GM12878 (cell line): ENCODE measurements around the gene DIAPH3. TPM values are rescaled to one million over a fixed set of nuclear protein-coding genes. Genes with fewer than 3 reads are reported as not detected.

ENCODE experiments used
- ATAC-seq: fragments of 200-7000 bp; cut with Tn5 transposase; 3 replicates; pipeline ENCODE4 v1.9.1; 2020; ENCODE audit warnings: mild to moderate bottlenecking, moderate library complexity
- BruUV-seq: library from RNA; stranded (reverse); fragments of 400-500 nt; replicated peaks from 2 replicates; lab custom pipeline; 2021; lab: Mats Ljungman, UMichigan
- CTCF ChIA-PET: fragments of 300-600 bp; sonication (Branson Sonifier 250); formaldehyde crosslinking; extraction: SDS; loops from one replicate; lab custom pipeline; 2021; ENCODE audit warnings: inconsistent platforms; lab: Yijun Ruan, JAX
- POLR2A ChIA-PET: fragments of 350-600 bp; formaldehyde crosslinking; extraction: SDS; loops from one replicate; lab custom pipeline; 2021; ENCODE audit warnings: inconsistent platforms; lab: Charles Lee
- RAD21 ChIA-PET: fragments of 300-600 bp; sonication (Branson Sonifier 250); formaldehyde crosslinking; loops from one replicate; lab custom pipeline; 2023; ENCODE audit warnings: antibody characterized with exemption; ENCODE audit not compliant: unreplicated experiment; lab: Charles Lee
- SMC1A ChIA-PET: fragments of 300-600 bp; sonication (Branson Sonifier 250); formaldehyde crosslinking; loops from one replicate; lab custom pipeline; 2023; ENCODE audit not compliant: unreplicated experiment, uncharacterized antibody; lab: Charles Lee
- DNase-seq: peaks from one replicate; pipeline ENCODE4 v3.0.0-alpha.2; 2011; ENCODE audit warnings: low read depth, low spot score
- FAIRE-seq: peaks from 3 replicates; lab custom pipeline; 2011; peaks lifted over from hg19 to GRCh38; lab: Jason Lieb, UNC
- H2AFZ ChIP-seq: 2 replicates; pipeline ENCODE4 v1.6.0; 2011; ENCODE audit warnings: low read depth, low read length, control low read depth; ENCODE audit not compliant: control insufficient read depth
- H3K27ac ChIP-seq: 2 replicates; pipeline ENCODE4 v1.5.1; 2011; ENCODE audit warnings: control low read depth; ENCODE audit not compliant: control insufficient read depth, insufficient read depth
- H3K27me3 ChIP-seq, 2 experiments: replicated peaks in 1 of 2; 2 replicates each; pipeline versions ENCODE4 v1.6.0 to v1.6.1; 2011; ENCODE audit warnings: low read length in 1 of 2; ENCODE audit not compliant: control insufficient read depth in 2 of 2, insufficient read depth in 2 of 2
- H3K36me3 ChIP-seq, 2 experiments: 2 replicates each; pipeline ENCODE4 v1.5.1; 2011; ENCODE audit warnings: low read length in 1 of 2; ENCODE audit not compliant: control insufficient read depth in 2 of 2, insufficient read depth in 2 of 2
- H3K4me1 ChIP-seq: 2 replicates; pipeline ENCODE4 v1.6.1; 2011; ENCODE audit warnings: mild to moderate bottlenecking, low read length, moderate library complexity, mixed read lengths; ENCODE audit not compliant: control insufficient read depth, insufficient read depth
- H3K4me2 ChIP-seq: 2 replicates; pipeline ENCODE4 v1.6.0; 2011; ENCODE audit warnings: control low read depth; ENCODE audit not compliant: control insufficient read depth, insufficient read depth
- H3K4me3 ChIP-seq: fragments of 200-600 bp; sonication (generic); 2 replicates; pipeline ENCODE4 v1.5.1; 2016
- H3K79me2 ChIP-seq: 2 replicates; pipeline ENCODE4 v1.6.0; 2011; ENCODE audit warnings: low read length; ENCODE audit not compliant: control insufficient read depth, insufficient read depth
- H3K9ac ChIP-seq: 2 replicates; pipeline ENCODE4 v1.8.0; 2011; ENCODE audit warnings: low read length, control low read depth, mixed read lengths; ENCODE audit not compliant: control insufficient read depth, insufficient read depth
- H3K9me3 ChIP-seq: replicated peaks from 3 replicates; pipeline ENCODE4 v1.5.1; 2011; ENCODE audit warnings: mild to moderate bottlenecking, low read length; ENCODE audit not compliant: control insufficient read depth, insufficient read depth
- H4K20me1 ChIP-seq: 2 replicates; pipeline ENCODE4 v1.6.0; 2011; ENCODE audit not compliant: control insufficient read depth, insufficient read depth
- NRF1 ChIP-seq: conservative IDR thresholded peaks from 2 replicates; pipeline ENCODE4 v1.6.1; 2011; ENCODE audit warnings: mild to moderate bottlenecking, low read depth, low read length, improper control_type of control experiment
- RAD21 ChIP-seq: IDR thresholded peaks from 2 replicates; pipeline ENCODE4 v1.6.1; 2011; ENCODE audit warnings: mild to moderate bottlenecking, low read depth, low read length, moderate library complexity; ENCODE audit not compliant: insufficient read depth
- RAD51 ChIP-seq: fragments of 450-650 bp; IDR thresholded peaks from 2 replicates; pipeline ENCODE4 v1.6.1; 2016; ENCODE audit warnings: moderate library complexity, mild to moderate bottlenecking, inconsistent platforms
- TBL1XR1 ChIP-seq: IDR thresholded peaks from 2 replicates; pipeline ENCODE4 v1.6.1; 2012; ENCODE audit warnings: low read depth, low read length, improper control_type of control experiment
- YBX1 ChIP-seq: fragments of 450-650 bp; IDR thresholded peaks from 2 replicates; pipeline ENCODE4 v1.6.1; 2016; ENCODE audit warnings: antibody characterized with exemption
- WGBS: methylation state at CpG from one replicate; pipeline ENCODE4 v1.1.6; 2016; ENCODE audit warnings: low lambda C conversion rate; ENCODE audit not compliant: insufficient replicate concordance, insufficient coverage; ENCODE audit errors: missing lambda C conversion rate; 5-methylcytosine and 5-hydroxymethylcytosine counted together
- in situ Hi-C: fragments of 300-500 bp; cut with MboI; formaldehyde crosslinking; loops from 9 replicates; pipeline ENCODE4 v1.14.3; 2018; ENCODE audit warnings: mixed read lengths
- intact Hi-C: fragments of 100-400 bp; cut with micrococcal nuclease; formaldehyde crosslinking; loops from one replicate; pipeline ENCODE4 v1.14.2; 2022; ENCODE audit not compliant: unreplicated experiment
- polyA plus RNA-seq, 11 experiments: library from polyadenylated mRNA; depleted of rRNA in 4 of 11; unstranded in 6 of 11; stranded (reverse) in 5 of 11; fragments of >200 nt; fragmentation: Nextera tagmentation in 4 of 11; fragmentation: Illumina TruSeq in 1 of 11; extraction: Ambion mirVana in 4 of 11; extraction: Trizol in 1 of 11; gene quantifications; 1 replicate in 1 of 11; 2 replicates in 10 of 11; pipeline versions ENCODE4 v1.2.1 to v1.2.3, GENCODE V29; 2011 to 2016; ENCODE audit warnings: inconsistent platforms in 2 of 11, missing spikeins in 2 of 11, low read depth in 1 of 11
- total RNA-seq, 4 experiments: library from RNA; depleted of rRNA in 3 of 4; stranded (reverse); fragments of >200 nt in 3 of 4; fragmentation: Illumina TruSeq in 1 of 4; extraction: Trizol in 1 of 4; gene quantifications; 2 replicates each; pipeline versions ENCODE4 v1.2.1 to v1.2.3, GENCODE V29; 2013 to 2021
- TF ChIP-seq, protein P1 (sequence below): fragments of 450-650 bp; formaldehyde crosslinking; IDR thresholded peaks from 2 replicates; pipeline ENCODE4 v1.5.0; 2022; ENCODE audit warnings: mild to moderate bottlenecking, missing genetic modification characterization
- TF ChIP-seq, protein P2 (sequence below): fragments of 450-650 bp; IDR thresholded peaks from 2 replicates; pipeline ENCODE4 v1.6.1; 2017; ENCODE audit warnings: mild to moderate bottlenecking, moderate library complexity

DIAPH3 gene
- total and polyA plus RNA-seq, 10 of the 15 experiments (the other 5 are each of a cell fraction or from before 2014, with no cell fraction given) = 10.1 to 25.2 (median 15.4) TPM

DNA sequence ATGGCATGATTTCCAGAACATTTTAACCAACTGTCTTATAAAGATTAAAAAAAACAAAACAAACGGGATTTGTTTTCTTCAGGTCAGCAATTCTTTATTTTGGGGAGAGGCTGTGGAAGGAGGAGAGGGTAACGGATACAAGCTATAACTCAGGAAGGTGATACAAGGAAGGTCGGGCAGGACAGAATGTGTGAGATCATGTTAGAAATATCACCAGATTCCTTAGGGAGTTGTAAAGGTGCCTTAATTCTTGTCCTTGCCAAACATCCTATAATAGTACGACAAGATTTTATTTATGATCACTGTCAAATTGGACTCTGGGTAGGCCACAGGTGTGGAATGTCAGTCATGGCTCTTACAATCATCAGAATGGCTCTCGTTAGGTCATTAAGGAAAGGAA is 503.1 kb downstream of the DIAPH3 start (continued):
- TF ChIP-seq, protein P1, sequence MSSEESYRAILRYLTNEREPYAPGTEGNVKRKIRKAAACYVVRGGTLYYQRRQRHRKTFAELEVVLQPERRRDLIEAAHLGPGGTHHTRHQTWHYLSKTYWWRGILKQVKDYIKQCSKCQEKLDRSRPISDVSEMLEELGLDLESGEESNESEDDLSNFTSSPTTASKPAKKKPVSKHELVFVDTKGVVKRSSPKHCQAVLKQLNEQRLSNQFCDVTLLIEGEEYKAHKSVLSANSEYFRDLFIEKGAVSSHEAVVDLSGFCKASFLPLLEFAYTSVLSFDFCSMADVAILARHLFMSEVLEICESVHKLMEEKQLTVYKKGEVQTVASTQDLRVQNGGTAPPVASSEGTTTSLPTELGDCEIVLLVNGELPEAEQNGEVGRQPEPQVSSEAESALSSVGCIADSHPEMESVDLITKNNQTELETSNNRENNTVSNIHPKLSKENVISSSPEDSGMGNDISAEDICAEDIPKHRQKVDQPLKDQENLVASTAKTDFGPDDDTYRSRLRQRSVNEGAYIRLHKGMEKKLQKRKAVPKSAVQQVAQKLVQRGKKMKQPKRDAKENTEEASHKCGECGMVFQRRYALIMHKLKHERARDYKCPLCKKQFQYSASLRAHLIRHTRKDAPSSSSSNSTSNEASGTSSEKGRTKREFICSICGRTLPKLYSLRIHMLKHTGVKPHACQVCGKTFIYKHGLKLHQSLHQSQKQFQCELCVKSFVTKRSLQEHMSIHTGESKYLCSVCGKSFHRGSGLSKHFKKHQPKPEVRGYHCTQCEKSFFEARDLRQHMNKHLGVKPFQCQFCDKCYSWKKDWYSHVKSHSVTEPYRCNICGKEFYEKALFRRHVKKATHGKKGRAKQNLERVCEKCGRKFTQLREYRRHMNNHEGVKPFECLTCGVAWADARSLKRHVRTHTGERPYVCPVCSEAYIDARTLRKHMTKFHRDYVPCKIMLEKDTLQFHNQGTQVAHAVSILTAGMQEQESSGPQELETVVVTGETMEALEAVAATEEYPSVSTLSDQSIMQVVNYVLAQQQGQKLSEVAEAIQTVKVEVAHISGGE = no peak

DNA sequence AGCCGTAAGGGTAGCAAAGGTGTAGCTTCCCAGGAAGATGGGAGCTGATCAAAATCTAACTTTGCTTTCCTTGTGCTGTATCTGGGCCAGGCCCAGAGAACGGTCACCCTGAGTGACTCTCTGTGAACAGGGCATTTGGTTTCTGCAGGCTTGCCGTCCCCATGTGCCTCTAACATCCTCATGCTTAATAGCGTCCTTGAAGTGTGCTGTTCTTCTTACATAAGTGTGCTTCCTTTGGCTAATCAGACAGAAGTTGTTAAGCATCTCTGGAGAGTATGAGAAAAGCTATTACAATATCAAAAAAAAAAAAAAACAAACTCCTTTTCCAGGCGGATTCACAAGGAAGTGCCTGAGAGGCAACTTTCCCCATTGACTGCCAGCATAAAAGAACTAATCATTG is 503.7 kb downstream of the DIAPH3 start:
- in situ Hi-C loops (no loop called here), intact Hi-C loops (loop anchor here (10.0 kb wide), 1 partner anchor 515 kb away; no protein-coding TSS in a partner anchor)
- H3K4me1 ChIP-seq = no peaks in the 10 kb centered on the region
- no peak overlapping the region for H3K4me3 ChIP-seq
- H3K79me2 ChIP-seq = no peaks in the 10 kb centered on the region
- RAD21 ChIA-PET = no interaction called here
- no peaks in the 10 kb centered on the region; a peak in 1 of 4 replicates for H3K36me3 ChIP-seq
- H2AFZ ChIP-seq = no peak overlapping the region
- H3K9ac ChIP-seq = no peak overlapping the region
- SMC1A ChIA-PET = no interaction called here
- WGBS = 87% methylated on average over 5 of the region's 5 CpGs
- no peaks in the 10 kb centered on the region for H3K27me3 ChIP-seq
- FAIRE-seq (no peak), ATAC-seq (no peak), DNase-seq (no peak)
- CTCF ChIA-PET = interaction anchor here (1.1 to 1.5 kb wide), 2 partner anchors 16 to 18 kb away, joined by 4 read pairs; no protein-coding TSS in a partner anchor
- POLR2A ChIA-PET = no interaction called here
- no peak overlapping the region for H3K4me2 ChIP-seq
- no peaks in the 10 kb centered on the region for H3K9me3 ChIP-seq
- H4K20me1 ChIP-seq = no peaks in the 10 kb centered on the region
- BruUV-seq = no TSS peak
- TF ChIP-seq RAD51 (no peak), YBX1 (no peak), RAD21 (no peak), TBL1XR1 (no peak), NRF1 (no peak)
- TF ChIP-seq, protein P2, sequence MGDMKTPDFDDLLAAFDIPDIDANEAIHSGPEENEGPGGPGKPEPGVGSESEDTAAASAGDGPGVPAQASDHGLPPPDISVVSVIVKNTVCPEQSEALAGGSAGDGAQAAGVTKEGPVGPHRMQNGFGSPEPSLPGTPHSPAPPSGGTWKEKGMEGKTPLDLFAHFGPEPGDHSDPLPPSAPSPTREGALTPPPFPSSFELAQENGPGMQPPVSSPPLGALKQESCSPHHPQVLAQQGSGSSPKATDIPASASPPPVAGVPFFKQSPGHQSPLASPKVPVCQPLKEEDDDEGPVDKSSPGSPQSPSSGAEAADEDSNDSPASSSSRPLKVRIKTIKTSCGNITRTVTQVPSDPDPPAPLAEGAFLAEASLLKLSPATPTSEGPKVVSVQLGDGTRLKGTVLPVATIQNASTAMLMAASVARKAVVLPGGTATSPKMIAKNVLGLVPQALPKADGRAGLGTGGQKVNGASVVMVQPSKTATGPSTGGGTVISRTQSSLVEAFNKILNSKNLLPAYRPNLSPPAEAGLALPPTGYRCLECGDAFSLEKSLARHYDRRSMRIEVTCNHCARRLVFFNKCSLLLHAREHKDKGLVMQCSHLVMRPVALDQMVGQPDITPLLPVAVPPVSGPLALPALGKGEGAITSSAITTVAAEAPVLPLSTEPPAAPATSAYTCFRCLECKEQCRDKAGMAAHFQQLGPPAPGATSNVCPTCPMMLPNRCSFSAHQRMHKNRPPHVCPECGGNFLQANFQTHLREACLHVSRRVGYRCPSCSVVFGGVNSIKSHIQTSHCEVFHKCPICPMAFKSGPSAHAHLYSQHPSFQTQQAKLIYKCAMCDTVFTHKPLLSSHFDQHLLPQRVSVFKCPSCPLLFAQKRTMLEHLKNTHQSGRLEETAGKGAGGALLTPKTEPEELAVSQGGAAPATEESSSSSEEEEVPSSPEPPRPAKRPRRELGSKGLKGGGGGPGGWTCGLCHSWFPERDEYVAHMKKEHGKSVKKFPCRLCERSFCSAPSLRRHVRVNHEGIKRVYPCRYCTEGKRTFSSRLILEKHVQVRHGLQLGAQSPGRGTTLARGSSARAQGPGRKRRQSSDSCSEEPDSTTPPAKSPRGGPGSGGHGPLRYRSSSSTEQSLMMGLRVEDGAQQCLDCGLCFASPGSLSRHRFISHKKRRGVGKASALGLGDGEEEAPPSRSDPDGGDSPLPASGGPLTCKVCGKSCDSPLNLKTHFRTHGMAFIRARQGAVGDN = no peak
- no peak overlapping the region for H3K27ac ChIP-seq
